ENCODE data around the gene RAD51AP2. TPM values are rescaled to one million over a fixed set of nuclear protein-coding genes. Genes with fewer than 3 reads are reported as not detected.

Gene RAD51AP2
- total RNA-seq, 4 donors from 2014 or later: not detected

- no peak for DNase-seq (ENCODE audit: low spot score in 2 of 2)
- Histone ChIP-seq H3K4me3 (no peak overlapping the region), H3K4me1 (peaks cover 0 to 11% (median 3%) of the 10 kb centered on the region in 4 donors), H3K9me3 (no peaks in the 10 kb centered on the region), H3K27me3 (no peaks in the 10 kb centered on the region), H3K27ac (no peak overlapping the region), H3K36me3 (no peaks in the 10 kb centered on the region)
- WGBS, 2 donors: 75 to 84% methylated on average over 6 of the region's 6 CpGs
- TF ChIP-seq EP300 (IDR thresholded peaks at IDR 0.05): no peak
- TF ChIP-seq POLR2A (IDR thresholded peaks at IDR 0.05): no peak
- TF ChIP-seq CTCF (IDR thresholded peaks at IDR 0.05): no peak
These were observed 4.1 kb upstream of the RAD51AP2 start for GRCh38 chr2:17522303-17522702.

- TF ChIP-seq CTCF (IDR thresholded peaks at IDR 0.05) (no peak), POLR2A (IDR thresholded peaks at IDR 0.05) (no peak), EP300 (IDR thresholded peaks at IDR 0.05) (no peak)
- H3K27ac ChIP-seq: no peak overlapping the region
- no peaks in the 10 kb centered on the region for H3K36me3 ChIP-seq
- no peaks in the 10 kb centered on the region for H3K27me3 ChIP-seq
- WGBS, 2 donors: 91% methylated on average over 2 of the region's 2 CpGs
- H3K9me3 ChIP-seq: no peaks in the 10 kb centered on the region
- DNase-seq (ENCODE audit: low spot score in 2 of 2): no peak
- H3K4me1 ChIP-seq: peaks cover 0 to 11% (median 3%) of the 10 kb centered on the region in 4 donors
- no peak overlapping the region for H3K4me3 ChIP-seq
These were observed 3.4 kb upstream of the RAD51AP2 start for GRCh38 chr2:17521621-17522020.

- Histone ChIP-seq H3K27me3 (no peaks in the 10 kb centered on the region), H3K4me1 (peaks cover 0 to 11% (median 3%) of the 10 kb centered on the region in 4 donors), H3K9me3 (no peaks in the 10 kb centered on the region), H3K36me3 (no peaks in the 10 kb centered on the region), H3K4me3 (no peak overlapping the region), H3K27ac (no peak overlapping the region)
- TF ChIP-seq CTCF (IDR thresholded peaks at IDR 0.05) (no peak), EP300 (IDR thresholded peaks at IDR 0.05) (no peak), POLR2A (IDR thresholded peaks at IDR 0.05) (no peak)
- WGBS, 2 donors: 66 to 69% methylated on average over 2 of the region's 2 CpGs
- DNase-seq (ENCODE audit: low spot score in 2 of 2): no peak
These were observed 2.5 kb upstream of the RAD51AP2 start for GRCh38 chr2:17520761-17521160.

- Histone ChIP-seq H3K27ac (no peak overlapping the region), H3K4me1 (peaks cover 0 to 11% (median 3%) of the 10 kb centered on the region in 4 donors)
- DNase-seq (ENCODE audit: low spot score in 2 of 2): no peak
These were observed 1.2 kb upstream of the RAD51AP2 start for GRCh38 chr2:17519486-17519885.

More at GRCh38 chr2:17519486-17519885, 1.2 kb upstream of the RAD51AP2 start:
- H3K36me3 ChIP-seq: no peaks in the 10 kb centered on the region
- H3K9me3 ChIP-seq: no peaks in the 10 kb centered on the region
- H3K27me3 ChIP-seq: no peaks in the 10 kb centered on the region
- no peak overlapping the region for H3K4me3 ChIP-seq
- TF ChIP-seq POLR2A (IDR thresholded peaks at IDR 0.05) (no peak), CTCF (IDR thresholded peaks at IDR 0.05) (no peak), EP300 (IDR thresholded peaks at IDR 0.05) (no peak)
